Progenitor cell of endocrine pancreas (in vitro differentiated cells): Measurements from ENCODE around the gene FGF9. TPM values are rescaled to one million over a fixed set of nuclear protein-coding genes. Genes with fewer than 3 reads are reported as not detected.

ENCODE experiments used
- DNase-seq: peaks from one replicate; pipeline ENCODE4 v3.0.0; 2021; ENCODE audit warnings: low spot score; ENCODE audit not compliant: unreplicated experiment
- H3K27ac Mint-ChIP-seq: 2 replicates; pipeline ENCODE4 v1.8.0; 2021; ENCODE audit warnings: mild to moderate bottlenecking, moderate library complexity, mixed read lengths
- H3K27me3 Mint-ChIP-seq: 2 replicates; pipeline ENCODE4 v1.8.0; 2021; ENCODE audit warnings: mixed read lengths
- H3K36me3 Mint-ChIP-seq: 2 replicates; pipeline ENCODE4 v1.8.0; 2022; ENCODE audit warnings: mixed read lengths; ENCODE audit not compliant: insufficient read depth
- H3K4me1 Mint-ChIP-seq: 2 replicates; pipeline ENCODE4 v1.8.0; 2021; ENCODE audit warnings: low read depth, mixed read lengths
- H3K4me3 Mint-ChIP-seq: 2 replicates; pipeline ENCODE4 v1.8.0; 2021; ENCODE audit warnings: low read depth, mild to moderate bottlenecking, moderate library complexity, mixed read lengths
- H3K9me3 Mint-ChIP-seq: 2 replicates; pipeline ENCODE4 v1.8.0; 2021; ENCODE audit warnings: low read depth, mixed read lengths
- total RNA-seq: library from RNA; stranded (reverse); gene quantifications from 2 replicates; pipeline ENCODE4 v1.2.1, GENCODE V29; 2021
- TF ChIP-seq, protein P1 (sequence below): fragments of 200-600 bp; sonication (generic); IDR thresholded peaks from one replicate; pipeline ENCODE4 v1.5.0; 2021; ENCODE audit warnings: antibody characterized with exemption, mild to moderate bottlenecking; ENCODE audit not compliant: unreplicated experiment

FGF9 gene
- total RNA-seq, 1 donor from 2014 or later: 15.9 TPM

DNA sequence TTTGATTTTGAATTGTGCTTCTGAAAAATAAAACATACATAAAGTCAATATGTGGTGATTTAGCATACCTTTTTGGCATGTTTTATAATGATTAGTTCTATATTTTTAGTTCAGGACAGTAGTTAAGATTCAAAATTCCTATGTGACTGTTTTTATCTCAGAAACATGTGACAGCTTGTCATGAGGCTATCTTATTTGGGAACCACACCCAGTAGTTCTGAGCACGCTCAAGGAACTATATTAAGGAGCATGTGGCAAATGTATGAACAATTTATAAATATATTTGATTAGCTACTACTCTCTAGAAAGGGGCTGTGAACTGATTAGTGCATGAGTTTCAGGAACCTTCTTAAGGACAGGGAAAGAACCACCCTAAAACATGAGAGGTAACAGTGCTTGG lies 38.8 kb downstream of the FGF9 start:
- no peak for DNase-seq
- no peak overlapping the region for H3K27ac Mint-ChIP-seq
- TF ChIP-seq, protein P1, sequence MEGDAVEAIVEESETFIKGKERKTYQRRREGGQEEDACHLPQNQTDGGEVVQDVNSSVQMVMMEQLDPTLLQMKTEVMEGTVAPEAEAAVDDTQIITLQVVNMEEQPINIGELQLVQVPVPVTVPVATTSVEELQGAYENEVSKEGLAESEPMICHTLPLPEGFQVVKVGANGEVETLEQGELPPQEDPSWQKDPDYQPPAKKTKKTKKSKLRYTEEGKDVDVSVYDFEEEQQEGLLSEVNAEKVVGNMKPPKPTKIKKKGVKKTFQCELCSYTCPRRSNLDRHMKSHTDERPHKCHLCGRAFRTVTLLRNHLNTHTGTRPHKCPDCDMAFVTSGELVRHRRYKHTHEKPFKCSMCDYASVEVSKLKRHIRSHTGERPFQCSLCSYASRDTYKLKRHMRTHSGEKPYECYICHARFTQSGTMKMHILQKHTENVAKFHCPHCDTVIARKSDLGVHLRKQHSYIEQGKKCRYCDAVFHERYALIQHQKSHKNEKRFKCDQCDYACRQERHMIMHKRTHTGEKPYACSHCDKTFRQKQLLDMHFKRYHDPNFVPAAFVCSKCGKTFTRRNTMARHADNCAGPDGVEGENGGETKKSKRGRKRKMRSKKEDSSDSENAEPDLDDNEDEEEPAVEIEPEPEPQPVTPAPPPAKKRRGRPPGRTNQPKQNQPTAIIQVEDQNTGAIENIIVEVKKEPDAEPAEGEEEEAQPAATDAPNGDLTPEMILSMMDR: no peak
- H3K4me3 Mint-ChIP-seq: no peak overlapping the region
- H3K27me3 Mint-ChIP-seq: no peaks in the 10 kb centered on the region
- H3K9me3 Mint-ChIP-seq: peaks cover 10% of the 10 kb centered on the region
- H3K4me1 Mint-ChIP-seq: no peaks in the 10 kb centered on the region
- H3K36me3 Mint-ChIP-seq: peaks cover 4% of the 10 kb centered on the region

DNA sequence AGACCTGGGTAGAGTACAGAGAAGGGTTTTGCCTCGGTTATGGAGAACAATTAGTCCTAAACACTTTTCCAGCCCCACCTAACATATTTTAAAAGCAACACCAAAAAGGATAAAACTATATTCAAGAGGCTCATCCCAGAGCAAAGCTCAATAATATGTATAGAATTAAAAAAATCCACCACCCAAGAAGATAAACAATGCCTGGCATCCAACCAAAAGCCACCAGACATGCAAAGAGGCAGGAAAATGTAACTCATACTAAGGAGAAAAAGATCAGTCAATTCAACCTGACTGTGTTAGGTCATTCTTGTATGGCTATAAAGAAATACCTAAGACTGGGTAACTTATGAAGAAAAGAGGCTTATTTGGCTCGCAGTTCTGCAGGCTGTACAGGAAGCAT lies 39.3 kb downstream of the FGF9 start:
- Mint-ChIP-seq H3K27me3 (no peaks in the 10 kb centered on the region), H3K9me3 (peaks cover 10% of the 10 kb centered on the region), H3K4me3 (no peak overlapping the region), H3K27ac (no peak overlapping the region), H3K36me3 (peaks cover 4% of the 10 kb centered on the region), H3K4me1 (no peaks in the 10 kb centered on the region)
- DNase-seq: no peak
- TF ChIP-seq, protein P1: no peak

DNA sequence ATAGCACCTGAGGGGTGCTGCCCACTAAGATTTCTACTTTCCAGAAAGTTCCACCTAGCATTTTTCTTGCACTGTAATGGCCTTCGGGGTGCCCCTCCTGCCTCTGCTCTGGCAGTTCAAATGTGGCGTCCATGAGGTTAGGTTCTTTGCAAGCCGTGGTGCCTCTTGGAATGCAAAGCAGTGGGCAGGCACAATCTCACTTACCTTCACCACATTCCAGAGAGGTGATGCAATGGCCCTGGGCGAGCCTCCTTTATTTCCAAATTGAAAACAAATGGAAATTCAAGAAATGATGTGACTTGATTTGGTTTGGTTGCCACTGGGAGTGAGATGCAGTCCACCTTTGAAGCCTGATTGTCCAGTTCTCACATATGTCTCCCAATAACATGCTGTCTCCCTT lies 46.9 kb downstream of the FGF9 start:
- no peak overlapping the region for H3K27ac Mint-ChIP-seq
- no peaks in the 10 kb centered on the region for H3K36me3 Mint-ChIP-seq
- DNase-seq: no peak
- no peaks in the 10 kb centered on the region for H3K9me3 Mint-ChIP-seq
- peaks cover 20% of the 10 kb centered on the region for H3K4me1 Mint-ChIP-seq
- no peak overlapping the region for H3K4me3 Mint-ChIP-seq
- peaks cover 19% of the 10 kb centered on the region for H3K27me3 Mint-ChIP-seq
- TF ChIP-seq, protein P1: no peak

DNA sequence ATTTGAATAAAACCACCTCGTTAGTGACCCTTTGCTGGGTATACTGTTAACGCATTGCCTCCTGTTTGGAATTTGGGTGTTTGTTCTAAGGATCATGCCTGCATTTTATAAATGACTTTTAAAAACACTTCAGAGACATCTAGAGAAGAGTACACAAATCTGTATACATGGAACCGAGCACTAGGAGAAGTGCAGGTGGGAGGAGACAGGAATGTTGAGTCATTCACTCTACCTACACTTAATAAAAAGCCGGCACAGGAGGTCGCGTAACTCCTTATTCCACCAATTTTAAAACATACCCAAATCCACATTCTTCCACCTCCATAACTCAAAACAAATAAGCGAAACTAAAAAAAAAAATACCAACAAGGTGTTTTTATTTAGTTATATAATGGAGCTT lies 48.6 kb downstream of the FGF9 start:
- Mint-ChIP-seq H3K4me1 (peaks cover 20% of the 10 kb centered on the region), H3K27ac (no peak overlapping the region), H3K27me3 (peaks cover 23% of the 10 kb centered on the region), H3K36me3 (no peaks in the 10 kb centered on the region), H3K4me3 (no peak overlapping the region), H3K9me3 (no peaks in the 10 kb centered on the region)
- TF ChIP-seq, protein P1: no peak
- no peak for DNase-seq

DNA sequence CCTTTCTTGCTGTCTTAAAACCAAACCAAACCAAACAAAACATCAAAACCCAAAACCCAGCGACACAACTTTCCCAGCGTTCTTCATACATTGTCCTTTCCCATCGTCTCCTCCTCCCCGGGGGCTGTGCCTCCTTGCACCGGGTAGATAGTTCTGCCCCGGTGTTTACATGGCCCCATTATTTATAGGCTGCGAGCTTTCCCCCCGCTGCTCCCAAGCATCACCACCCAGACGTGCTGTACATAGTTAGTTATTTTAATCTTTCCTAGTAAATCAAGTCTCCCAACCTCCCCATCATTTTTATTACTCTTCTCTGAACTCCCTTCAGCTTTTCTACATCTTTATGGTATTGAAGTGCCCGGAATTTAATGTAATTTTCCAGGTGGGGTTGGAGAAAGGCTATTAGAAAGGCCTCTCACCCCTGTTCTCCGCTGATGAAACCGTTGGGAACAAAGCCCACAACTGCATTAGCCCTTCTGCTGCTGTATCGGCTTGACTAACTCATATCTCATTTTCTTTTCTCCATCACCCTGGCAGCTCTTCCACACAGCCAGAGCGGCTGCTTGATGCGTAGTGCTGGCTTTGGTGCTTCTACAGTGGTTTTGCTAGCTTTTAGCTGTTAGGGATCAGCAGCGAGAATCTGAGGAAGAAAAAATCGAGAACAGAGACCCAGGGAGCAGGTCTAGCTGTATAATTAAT lies 53.1 kb downstream of the FGF9 start:
- Mint-ChIP-seq H3K27me3 (peaks cover 23% of the 10 kb centered on the region), H3K4me3 (no peak overlapping the region), H3K4me1 (peaks cover 11% of the 10 kb centered on the region), H3K9me3 (no peaks in the 10 kb centered on the region), H3K36me3 (no peaks in the 10 kb centered on the region), H3K27ac (no peak overlapping the region)
- no peak for DNase-seq
- TF ChIP-seq, protein P1: no peak
